Testis (tissue), 2 donors: Measurements from ENCODE around the gene TMEM238.

ENCODE experiments used
- CTCF ChIP-seq, 3 experiments: fragments of 450-650 bp in 2 of 3; fragments of 200-600 bp in 1 of 3; sonication (generic) in 1 of 3; IDR thresholded peaks; one replicate each; pipeline ENCODE4 v1.5.1; 2016 to 2019; ENCODE audit warnings: antibody characterized with exemption in 3 of 3, mild to moderate bottlenecking in 2 of 3, moderate library complexity in 1 of 3
- POLR2A ChIP-seq: fragments of 450-650 bp; IDR thresholded peaks from one replicate; pipeline ENCODE4 v1.6.1; 2017; ENCODE audit warnings: antibody characterized with exemption, mild to moderate bottlenecking, moderate library complexity

GRCh38 chr19:55350620-55351315, 33.3 kb downstream of the TMEM238 start:
- TF ChIP-seq CTCF (IDR thresholded peaks at IDR 0.05) = no peak
- TF ChIP-seq POLR2A = no peak
